C4-2B (cell line): ENCODE results near the gene ULK3.

Experiments
- CTCF ChIP-seq: fragments of 450-650 bp; conservative IDR thresholded peaks from 2 replicates; pipeline ENCODE4 v1.5.1; 2017; ENCODE audit warnings: mild to moderate bottlenecking
- ZFX ChIP-seq: fragments of 450-650 bp; IDR thresholded peaks from 2 replicates; pipeline ENCODE4 v1.6.1; 2017

- TF ChIP-seq CTCF, result no peak
- no peak for TF ChIP-seq ZFX
Observed at GRCh38 chr15:74812533-74812932, 30.4 kb downstream of the ULK3 start, which contains the start of gene LMAN1L.
